ENCODE measurements around the gene ZNF687.

The ZNF687 gene

DNA sequence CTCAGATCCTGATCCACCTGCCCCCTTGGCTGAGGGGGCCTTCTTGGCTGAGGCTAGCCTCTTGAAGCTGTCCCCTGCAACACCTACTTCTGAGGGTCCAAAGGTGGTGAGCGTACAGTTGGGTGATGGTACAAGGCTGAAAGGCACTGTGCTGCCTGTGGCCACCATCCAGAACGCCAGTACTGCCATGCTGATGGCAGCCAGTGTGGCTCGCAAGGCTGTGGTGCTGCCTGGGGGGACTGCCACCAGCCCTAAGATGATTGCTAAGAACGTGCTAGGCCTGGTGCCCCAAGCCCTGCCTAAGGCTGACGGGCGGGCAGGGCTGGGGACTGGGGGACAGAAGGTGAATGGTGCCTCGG, 5.2 kb downstream of the ZNF687 start:
- Mint-ChIP-seq H3K27me3 (ENCODE audit: low read depth, poor library complexity) (peaks cover 4% of the 10 kb centered on the region), H3K36me3 (ENCODE audit: low read depth) (peaks cover 14% of the 10 kb centered on the region), H3K9me3 (no peaks in the 10 kb centered on the region), H3K27ac (no peak overlapping the region), H3K4me3 (no peak overlapping the region), H3K4me1 (peaks cover 29% of the 10 kb centered on the region)
- DNase-seq = no peak
- TF ChIP-seq CTCF (IDR thresholded peaks at IDR 0.05) = no peak

GRCh38 chr1:151287767-151288500, 5.8 kb downstream of the ZNF687 start:
- Mint-ChIP-seq H3K36me3 (ENCODE audit: low read depth) (peaks cover 19% of the 10 kb centered on the region), H3K4me1 (peaks cover 28% of the 10 kb centered on the region), H3K4me3 (no peak overlapping the region), H3K27ac (no peak overlapping the region), H3K27me3 (ENCODE audit: low read depth, poor library complexity) (peaks cover 4% of the 10 kb centered on the region), H3K9me3 (no peaks in the 10 kb centered on the region)
- DNase-seq = no peak
- no peak for TF ChIP-seq CTCF (IDR thresholded peaks at IDR 0.05)

GRCh38 chr1:151288502-151288901, 6.4 kb downstream of the ZNF687 start:
- Mint-ChIP-seq H3K9me3 (no peaks in the 10 kb centered on the region), H3K4me3 (no peak overlapping the region), H3K4me1 (peaks cover 23% of the 10 kb centered on the region), H3K27me3 (ENCODE audit: low read depth, poor library complexity) (peaks cover 4% of the 10 kb centered on the region), H3K27ac (peak overlapping the region; percentile 15), H3K36me3 (ENCODE audit: low read depth) (peaks cover 20% of the 10 kb centered on the region)
- TF ChIP-seq CTCF (IDR thresholded peaks at IDR 0.05) = no peak
- no peak for DNase-seq

DNA sequence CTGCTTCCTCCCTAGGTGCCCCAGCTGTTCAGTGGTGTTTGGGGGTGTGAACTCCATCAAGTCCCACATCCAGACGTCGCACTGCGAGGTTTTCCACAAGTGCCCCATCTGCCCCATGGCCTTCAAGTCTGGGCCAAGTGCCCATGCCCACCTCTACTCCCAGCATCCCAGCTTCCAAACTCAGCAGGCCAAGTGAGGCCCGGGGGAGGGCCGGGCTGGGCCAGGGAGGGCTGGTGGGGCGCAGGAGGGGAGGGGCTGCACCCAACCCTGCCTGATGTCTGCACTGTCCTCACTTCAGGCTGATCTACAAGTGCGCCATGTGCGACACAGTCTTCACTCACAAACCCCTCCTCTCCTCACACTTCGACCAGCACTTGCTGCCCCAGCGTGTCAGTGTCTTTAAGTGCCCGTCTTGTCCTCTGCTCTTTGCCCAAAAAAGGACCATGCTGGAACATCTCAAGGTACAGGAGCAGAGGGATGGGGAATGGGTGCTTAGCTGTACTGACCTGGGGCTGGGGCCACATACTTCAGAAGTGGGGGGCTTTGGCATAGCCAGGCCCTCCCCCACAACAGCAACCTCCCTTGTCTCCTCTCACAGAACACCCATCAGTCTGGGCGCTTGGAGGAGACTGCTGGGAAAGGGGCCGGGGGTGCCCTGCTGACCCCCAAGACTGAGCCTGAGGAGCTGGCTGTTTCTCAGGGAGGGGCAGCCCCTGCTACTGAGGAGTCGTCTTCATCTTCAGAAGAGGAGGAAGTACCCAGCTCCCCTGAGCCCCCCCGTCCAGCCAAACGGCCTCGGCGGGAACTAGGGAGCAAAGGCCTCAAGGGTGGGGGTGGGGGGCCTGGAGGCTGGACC, 7.2 kb downstream of the ZNF687 start:
- no peak for DNase-seq
- Mint-ChIP-seq H3K27me3 (ENCODE audit: low read depth, poor library complexity) (peaks cover 3% of the 10 kb centered on the region), H3K27ac (peak overlapping the region; percentile 87), H3K4me1 (peaks cover 21% of the 10 kb centered on the region), H3K4me3 (no peak overlapping the region), H3K9me3 (no peaks in the 10 kb centered on the region), H3K36me3 (ENCODE audit: low read depth) (peaks cover 20% of the 10 kb centered on the region)
- no peak for TF ChIP-seq CTCF (IDR thresholded peaks at IDR 0.05)

GRCh38 chr1:151289991-151290708, 8.1 kb downstream of the ZNF687 start:
- H3K9me3 Mint-ChIP-seq = no peaks in the 10 kb centered on the region
- peak overlapping the region; percentile 88 for H3K27ac Mint-ChIP-seq
- H3K36me3 Mint-ChIP-seq (ENCODE audit: low read depth) = peaks cover 25% of the 10 kb centered on the region

More at GRCh38 chr1:151289991-151290708, 8.1 kb downstream of the ZNF687 start:
- H3K27me3 Mint-ChIP-seq (ENCODE audit: low read depth, poor library complexity) = no peaks in the 10 kb centered on the region
- no peak for DNase-seq
- H3K4me3 Mint-ChIP-seq = no peak overlapping the region
- H3K4me1 Mint-ChIP-seq = peaks cover 20% of the 10 kb centered on the region
- TF ChIP-seq CTCF (IDR thresholded peaks at IDR 0.05) = no peak
